Fibroblast of lung (primary cell): ENCODE data around the gene RNLS.

Experiments used
- CTCF ChIP-seq, 2 donors: IDR thresholded peaks in 1 of 2; conservative IDR thresholded peaks in 1 of 2; 1 replicate in 1 of 2; 2 replicates in 1 of 2; pipeline ENCODE4 v1.5.1; 2011 to 2012; ENCODE audit warnings: low read length in 2 of 2, control low read depth in 1 of 2, inconsistent platforms in 1 of 2, low read depth in 1 of 2, mild to moderate bottlenecking in 1 of 2
- EZH2 ChIP-seq: IDR thresholded peaks from 2 replicates; pipeline ENCODE4 v1.5.1; 2012; ENCODE audit warnings: low read length, control low read depth, mild to moderate bottlenecking; ENCODE audit errors: missing control alignments

- TF ChIP-seq CTCF (conservative IDR thresholded peaks at IDR 0.05 in 1 of 2, IDR thresholded peaks at IDR 0.05 in 1 of 2; ENCODE audit: low read depth in 1 of 2, low read length in 2 of 2) = no peak
- TF ChIP-seq EZH2 = no peak
Observed at GRCh38 chr10:88361494-88361893, 221.6 kb downstream of the RNLS start.
